ENCODE data around the gene VENTX.

DNA sequence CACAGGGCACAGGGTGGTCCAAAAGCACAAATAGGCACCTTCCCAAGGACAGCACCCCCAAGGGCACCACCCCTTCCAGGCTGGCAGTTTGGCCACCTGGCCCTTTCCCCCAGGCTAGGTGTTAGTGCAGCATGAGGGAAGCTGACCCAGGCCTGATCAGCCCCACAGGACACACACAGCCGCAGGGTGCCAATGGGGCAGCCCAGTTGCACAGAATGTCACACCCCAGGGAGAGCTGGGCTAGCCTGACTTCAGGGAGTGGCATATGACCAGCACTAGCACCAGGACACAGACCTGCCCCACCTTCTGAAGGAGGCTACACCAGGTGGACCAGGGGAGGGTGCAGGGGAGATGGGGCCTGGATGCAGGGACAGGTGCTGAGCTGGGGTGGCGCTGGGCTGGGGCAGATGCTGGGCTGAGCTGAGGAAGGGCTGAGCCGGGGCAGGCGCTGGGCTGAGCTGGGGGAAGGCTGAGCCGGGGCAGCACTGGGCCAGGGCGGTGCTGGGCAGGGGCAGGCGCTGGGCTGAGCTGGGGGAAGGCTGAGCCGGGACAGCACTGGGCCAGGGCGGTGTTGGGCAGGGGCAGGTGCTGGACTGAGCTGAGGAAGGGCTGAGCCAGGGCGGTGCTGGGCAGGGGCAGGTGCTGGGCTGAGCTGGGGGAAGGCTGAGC lies 42.9 kb downstream of the VENTX start:
- TF ChIP-seq, protein P1, sequence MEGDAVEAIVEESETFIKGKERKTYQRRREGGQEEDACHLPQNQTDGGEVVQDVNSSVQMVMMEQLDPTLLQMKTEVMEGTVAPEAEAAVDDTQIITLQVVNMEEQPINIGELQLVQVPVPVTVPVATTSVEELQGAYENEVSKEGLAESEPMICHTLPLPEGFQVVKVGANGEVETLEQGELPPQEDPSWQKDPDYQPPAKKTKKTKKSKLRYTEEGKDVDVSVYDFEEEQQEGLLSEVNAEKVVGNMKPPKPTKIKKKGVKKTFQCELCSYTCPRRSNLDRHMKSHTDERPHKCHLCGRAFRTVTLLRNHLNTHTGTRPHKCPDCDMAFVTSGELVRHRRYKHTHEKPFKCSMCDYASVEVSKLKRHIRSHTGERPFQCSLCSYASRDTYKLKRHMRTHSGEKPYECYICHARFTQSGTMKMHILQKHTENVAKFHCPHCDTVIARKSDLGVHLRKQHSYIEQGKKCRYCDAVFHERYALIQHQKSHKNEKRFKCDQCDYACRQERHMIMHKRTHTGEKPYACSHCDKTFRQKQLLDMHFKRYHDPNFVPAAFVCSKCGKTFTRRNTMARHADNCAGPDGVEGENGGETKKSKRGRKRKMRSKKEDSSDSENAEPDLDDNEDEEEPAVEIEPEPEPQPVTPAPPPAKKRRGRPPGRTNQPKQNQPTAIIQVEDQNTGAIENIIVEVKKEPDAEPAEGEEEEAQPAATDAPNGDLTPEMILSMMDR (IDR thresholded peaks at IDR 0.05), result no peak
- TF ChIP-seq, protein P2, sequence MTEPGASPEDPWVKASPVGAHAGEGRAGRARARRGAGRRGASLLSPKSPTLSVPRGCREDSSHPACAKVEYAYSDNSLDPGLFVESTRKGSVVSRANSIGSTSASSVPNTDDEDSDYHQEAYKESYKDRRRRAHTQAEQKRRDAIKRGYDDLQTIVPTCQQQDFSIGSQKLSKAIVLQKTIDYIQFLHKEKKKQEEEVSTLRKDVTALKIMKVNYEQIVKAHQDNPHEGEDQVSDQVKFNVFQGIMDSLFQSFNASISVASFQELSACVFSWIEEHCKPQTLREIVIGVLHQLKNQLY (CRISPR knock-in tag; IDR thresholded peaks at IDR 0.05), result no peak
- TF ChIP-seq NR2C2 (CRISPR knock-in tag; IDR thresholded peaks at IDR 0.05) (no peak), JUN (CRISPR knock-in tag; IDR thresholded peaks at IDR 0.05) (no peak), ZNF416 (CRISPR knock-in tag; IDR thresholded peaks at IDR 0.05) (no peak), MYBL2 (CRISPR knock-in tag; IDR thresholded peaks at IDR 0.05) (no peak), ETV6 (CRISPR knock-in tag; IDR thresholded peaks at IDR 0.05) (no peak), ZNF317 (CRISPR knock-in tag; IDR thresholded peaks at IDR 0.05; ENCODE audit: borderline replicate concordance, low read depth) (no peak), ZNF121 (CRISPR knock-in tag; IDR thresholded peaks at IDR 0.05) (no peak), SP1 (CRISPR knock-in tag; conservative IDR thresholded peaks at IDR 0.05) (no peak), NR3C1 (CRISPR knock-in tag; conservative IDR thresholded peaks at IDR 0.05; ENCODE audit: low read depth) (no peak)
- TF ChIP-seq, protein P3, sequence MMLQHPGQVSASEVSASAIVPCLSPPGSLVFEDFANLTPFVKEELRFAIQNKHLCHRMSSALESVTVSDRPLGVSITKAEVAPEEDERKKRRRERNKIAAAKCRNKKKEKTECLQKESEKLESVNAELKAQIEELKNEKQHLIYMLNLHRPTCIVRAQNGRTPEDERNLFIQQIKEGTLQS (CRISPR knock-in tag; conservative IDR thresholded peaks at IDR 0.05), result no peak
- TF ChIP-seq, protein P4, sequence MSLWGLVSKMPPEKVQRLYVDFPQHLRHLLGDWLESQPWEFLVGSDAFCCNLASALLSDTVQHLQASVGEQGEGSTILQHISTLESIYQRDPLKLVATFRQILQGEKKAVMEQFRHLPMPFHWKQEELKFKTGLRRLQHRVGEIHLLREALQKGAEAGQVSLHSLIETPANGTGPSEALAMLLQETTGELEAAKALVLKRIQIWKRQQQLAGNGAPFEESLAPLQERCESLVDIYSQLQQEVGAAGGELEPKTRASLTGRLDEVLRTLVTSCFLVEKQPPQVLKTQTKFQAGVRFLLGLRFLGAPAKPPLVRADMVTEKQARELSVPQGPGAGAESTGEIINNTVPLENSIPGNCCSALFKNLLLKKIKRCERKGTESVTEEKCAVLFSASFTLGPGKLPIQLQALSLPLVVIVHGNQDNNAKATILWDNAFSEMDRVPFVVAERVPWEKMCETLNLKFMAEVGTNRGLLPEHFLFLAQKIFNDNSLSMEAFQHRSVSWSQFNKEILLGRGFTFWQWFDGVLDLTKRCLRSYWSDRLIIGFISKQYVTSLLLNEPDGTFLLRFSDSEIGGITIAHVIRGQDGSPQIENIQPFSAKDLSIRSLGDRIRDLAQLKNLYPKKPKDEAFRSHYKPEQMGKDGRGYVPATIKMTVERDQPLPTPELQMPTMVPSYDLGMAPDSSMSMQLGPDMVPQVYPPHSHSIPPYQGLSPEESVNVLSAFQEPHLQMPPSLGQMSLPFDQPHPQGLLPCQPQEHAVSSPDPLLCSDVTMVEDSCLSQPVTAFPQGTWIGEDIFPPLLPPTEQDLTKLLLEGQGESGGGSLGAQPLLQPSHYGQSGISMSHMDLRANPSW (CRISPR knock-in tag; conservative IDR thresholded peaks at IDR 0.05; ENCODE audit: low read depth), result no peak
